C4-2B (cell line): ENCODE measurements around the gene CRY2.

Experiments
- CTCF ChIP-seq: fragments of 450-650 bp; conservative IDR thresholded peaks from 2 replicates; pipeline ENCODE4 v1.5.1; 2017; ENCODE audit warnings: mild to moderate bottlenecking
- ZFX ChIP-seq: fragments of 450-650 bp; IDR thresholded peaks from 2 replicates; pipeline ENCODE4 v1.6.1; 2017

- TF ChIP-seq CTCF (no peak), ZFX (no peak)
Observed at GRCh38 chr11:45884596-45885185, 37.4 kb downstream of the CRY2 start.
